Measurements from ENCODE around the gene USP8.
"Not testable (repeated sequence)": the region's sequence is repeated elsewhere in the genome, so short reads cannot be mapped to it uniquely, and the experiment has no call there.

Gene USP8

DNA sequence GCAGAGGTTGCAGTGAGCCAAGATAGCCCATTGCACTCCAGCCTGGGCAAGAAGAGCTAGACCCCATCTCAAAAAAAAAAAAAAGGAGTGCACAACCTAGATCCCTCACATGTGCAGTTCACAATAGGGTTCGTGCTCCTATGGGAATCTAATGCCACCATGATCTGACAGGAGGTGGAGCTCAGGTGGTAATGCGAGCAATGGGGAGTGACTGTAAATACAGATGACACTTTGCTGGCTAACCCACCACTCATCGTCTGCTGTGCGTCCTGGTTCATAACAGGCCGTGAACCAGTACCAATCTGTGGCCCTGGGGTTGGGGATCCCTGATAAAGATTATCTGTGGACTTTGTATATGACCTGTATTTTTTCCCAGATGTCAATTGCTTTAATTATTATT lies 16.7 kb downstream of the USP8 start:
- DNase-seq (ENCODE audit: low read depth) = no peak

DNA sequence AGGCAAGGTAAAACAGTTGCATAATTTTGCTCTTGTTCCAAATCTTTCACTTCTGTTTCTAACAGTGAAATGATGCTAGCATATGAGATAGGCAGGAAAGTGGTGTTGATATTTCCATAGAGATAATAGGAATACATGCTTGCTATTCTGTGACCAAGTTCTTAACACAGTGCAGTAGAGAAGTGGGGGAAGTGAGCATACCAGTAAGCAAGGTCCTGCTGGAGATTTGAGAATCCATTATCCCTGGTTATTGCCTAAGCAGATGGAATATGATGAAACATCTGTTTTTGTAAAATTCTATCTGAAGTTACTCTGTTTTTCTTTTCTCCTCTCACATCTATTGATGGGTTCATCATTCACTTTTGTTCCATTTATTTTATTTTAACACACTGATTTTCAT lies 28.7 kb downstream of the USP8 start:
- DNase-seq (ENCODE audit: low read depth) = peak; percentile 62

DNA sequence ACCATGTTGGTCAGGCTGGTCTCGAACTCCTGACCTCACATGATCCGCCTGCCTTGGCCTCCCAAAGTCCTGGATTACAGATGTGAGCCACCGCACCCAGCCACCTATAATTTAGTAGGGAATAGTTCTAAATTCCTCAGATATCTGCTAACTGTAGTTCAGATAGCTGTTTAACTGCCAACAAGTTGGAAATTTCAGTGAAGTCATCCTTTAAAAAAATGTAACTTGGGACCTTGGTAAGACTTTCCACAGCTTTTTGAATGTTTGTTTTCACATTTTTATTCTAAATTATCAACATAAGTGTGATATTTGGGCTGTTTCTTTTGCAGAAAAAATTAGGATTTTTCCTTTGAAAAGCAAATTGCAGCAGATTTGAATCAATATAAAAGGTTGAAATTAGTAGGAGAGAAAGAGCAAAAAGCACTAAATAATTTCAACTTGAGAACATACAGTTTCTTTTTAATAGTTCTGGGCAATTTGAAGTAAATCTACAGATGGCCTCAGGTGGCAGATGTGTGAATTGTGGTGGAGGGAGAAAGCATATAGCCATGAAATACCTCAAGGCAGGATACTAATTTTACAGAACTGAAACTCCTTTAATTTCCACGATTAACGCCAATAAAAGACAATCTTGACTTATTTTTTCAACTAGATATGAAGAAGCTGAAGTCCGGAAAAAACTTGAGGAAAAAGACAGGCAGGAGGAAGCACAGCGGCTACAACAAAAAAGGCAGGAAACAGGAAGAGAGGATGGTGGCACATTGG lies 34.3 kb downstream of the USP8 start:
- no peak for DNase-seq (ENCODE audit: low read depth)

GRCh38 chr15:50463423-50464358 lies 39.5 kb downstream of the USP8 start:
- DNase-seq (ENCODE audit: low read depth) = peak; percentile 78

DNA sequence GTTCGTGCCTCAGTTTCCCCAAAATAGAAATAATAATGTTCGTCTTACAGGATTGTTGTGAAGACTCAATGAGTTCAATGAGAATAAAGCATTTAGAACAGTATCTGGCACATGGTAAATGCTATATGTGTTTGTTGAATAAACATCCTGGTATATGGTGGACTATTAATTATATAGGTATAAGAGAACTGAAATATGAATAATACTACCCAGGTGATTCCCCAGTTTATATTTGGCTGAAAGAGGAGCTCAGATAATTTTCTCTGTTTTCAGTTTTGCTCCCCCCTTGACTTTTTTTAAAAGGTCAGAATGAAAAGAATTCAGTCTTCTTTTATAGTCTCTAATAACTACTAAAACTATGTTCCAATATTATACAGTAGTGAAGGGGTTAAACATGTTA lies 46.9 kb downstream of the USP8 start:
- no peak for DNase-seq (ENCODE audit: low read depth)

GRCh38 chr15:50476143-50476542 lies 51.9 kb downstream of the USP8 start:
- no peak for DNase-seq (ENCODE audit: low read depth)

DNA sequence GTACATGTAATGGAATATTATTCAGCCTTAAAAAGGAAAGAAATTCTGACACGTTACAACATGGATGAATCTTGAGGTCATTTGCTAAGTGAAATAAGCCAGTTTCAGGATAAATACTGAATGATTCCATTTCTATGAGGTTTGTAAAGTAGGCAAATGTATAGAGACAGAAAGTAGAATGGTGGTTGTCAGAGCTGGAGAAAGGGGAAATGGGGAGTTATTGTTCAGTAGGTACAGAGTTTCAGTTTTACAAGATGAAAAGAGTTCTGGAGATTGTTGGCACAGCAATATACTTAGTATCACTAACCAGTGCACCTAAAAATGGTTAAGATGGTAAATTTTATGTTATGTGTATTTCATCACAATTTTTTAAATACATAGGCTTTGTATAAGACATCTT lies 60.6 kb downstream of the USP8 start:
- DNase-seq (ENCODE audit: low read depth) = no peak

- no peak for DNase-seq (ENCODE audit: low read depth)
These were observed 61.2 kb downstream of the USP8 start for GRCh38 chr15:50485389-50485788.

- no peak for DNase-seq (ENCODE audit: low read depth)
These were observed 63.1 kb downstream of the USP8 start for GRCh38 chr15:50487287-50487686.

DNA sequence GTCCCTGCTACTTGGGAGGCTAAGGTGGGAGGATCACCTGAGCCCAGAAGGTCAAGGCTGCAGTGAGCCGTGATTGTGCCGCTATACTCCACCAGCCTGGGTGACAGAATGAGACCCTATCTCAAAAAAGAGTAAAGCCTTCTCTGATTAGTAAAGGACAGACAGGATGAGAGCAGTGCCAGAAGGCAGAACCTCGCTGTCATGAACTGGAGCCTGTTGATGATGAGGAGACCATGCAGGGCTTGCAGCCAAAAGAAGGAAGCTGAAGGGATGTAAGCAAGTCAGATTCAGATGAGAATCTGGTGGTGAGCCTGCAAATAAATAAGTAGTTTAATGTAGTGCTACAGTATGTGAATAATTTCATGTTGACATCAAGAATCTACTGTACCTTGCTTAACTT lies 69.4 kb downstream of the USP8 start:
- no peak for DNase-seq (ENCODE audit: low read depth)

GRCh38 chr15:50494547-50494946 lies 70.3 kb downstream of the USP8 start:
- not testable (repeated sequence) for DNase-seq (ENCODE audit: low read depth)

- no peak for DNase-seq (ENCODE audit: low read depth)
These were observed 72.5 kb downstream of the USP8 start for GRCh38 chr15:50496692-50497091.

DNA sequence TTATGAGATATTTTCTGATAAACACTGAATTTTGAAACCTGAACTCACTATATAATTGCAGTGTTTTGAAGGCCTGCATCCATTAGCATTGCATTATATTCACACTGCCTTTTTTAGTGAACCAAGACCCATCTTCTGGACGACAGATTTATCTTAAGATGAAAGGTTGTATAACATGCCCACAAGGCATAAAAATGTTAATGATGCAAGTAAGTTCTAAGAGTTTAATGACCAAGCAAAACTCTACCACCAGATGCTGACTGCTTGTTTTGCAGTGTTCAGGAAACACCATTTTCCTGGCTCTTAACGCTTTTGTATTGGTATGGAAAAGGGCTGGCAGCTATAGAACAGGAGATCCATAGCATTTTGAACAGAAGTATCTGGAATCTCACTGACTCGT lies 76.1 kb downstream of the USP8 start:
- DNase-seq (ENCODE audit: low read depth) = no peak

DNA sequence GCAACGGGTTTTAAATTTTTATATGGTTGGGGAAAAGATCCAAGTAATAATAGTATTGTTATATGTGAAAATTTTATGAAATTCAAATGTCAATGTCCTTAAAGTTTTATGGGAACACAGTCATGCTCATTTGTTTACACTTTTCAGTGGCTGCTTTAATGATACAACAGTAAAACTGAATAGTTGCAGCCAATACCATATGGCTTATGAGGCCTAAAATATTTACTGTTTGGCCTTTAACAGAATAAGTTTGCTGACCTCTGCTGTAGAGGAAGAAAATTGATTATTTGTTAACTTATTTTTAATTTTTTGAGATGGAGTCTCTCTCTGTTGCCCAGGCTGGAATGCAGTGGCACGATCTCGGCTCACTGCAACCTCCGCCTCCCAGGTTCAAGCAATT lies 77.6 kb downstream of the USP8 start:
- DNase-seq (ENCODE audit: low read depth) = no peak

DNA sequence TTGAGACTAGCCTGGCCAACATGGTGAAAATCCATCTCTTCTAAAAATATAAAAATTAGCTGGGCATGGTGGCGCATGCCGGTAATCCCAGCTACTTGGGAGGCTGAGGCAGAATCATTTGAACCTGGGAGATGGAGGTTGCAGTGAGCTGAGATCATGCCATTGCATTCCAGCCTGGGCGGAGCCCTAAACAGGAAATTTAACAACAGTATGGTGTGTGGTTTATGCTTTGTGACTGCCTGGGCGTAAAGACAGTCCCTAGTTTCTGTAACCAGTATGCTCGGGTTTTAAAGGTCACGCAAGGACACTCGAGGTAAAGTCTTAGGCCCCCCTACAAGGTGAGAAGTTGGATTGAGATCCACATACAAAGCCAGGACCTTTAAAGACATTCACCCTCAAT lies 78.9 kb downstream of the USP8 start:
- DNase-seq (ENCODE audit: low read depth) = no peak

DNA sequence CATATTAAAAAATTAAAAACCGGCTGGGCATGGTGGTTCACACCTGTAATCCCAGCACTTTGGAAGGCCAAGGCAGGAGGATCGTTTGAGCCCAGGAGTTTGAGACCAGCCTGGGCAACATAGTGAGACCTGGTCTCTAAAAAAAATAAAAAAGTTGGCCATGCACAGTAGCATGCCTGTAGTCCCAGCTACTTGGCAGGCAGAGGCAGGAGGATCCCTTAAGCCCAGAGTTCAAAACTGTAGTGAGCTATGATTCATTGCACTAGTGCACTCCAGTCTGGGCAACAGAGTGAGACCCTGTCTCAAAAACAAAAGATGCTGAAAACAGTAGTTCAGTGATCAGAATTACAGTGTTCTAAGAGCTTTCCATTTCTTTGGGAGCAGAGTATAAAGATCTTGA lies 81.5 kb downstream of the USP8 start:
- DNase-seq (ENCODE audit: low read depth) = peak; percentile 14

GRCh38 chr15:50506121-50506520 lies 81.9 kb downstream of the USP8 start:
- peak; percentile 31 for DNase-seq (ENCODE audit: low read depth)

DNA sequence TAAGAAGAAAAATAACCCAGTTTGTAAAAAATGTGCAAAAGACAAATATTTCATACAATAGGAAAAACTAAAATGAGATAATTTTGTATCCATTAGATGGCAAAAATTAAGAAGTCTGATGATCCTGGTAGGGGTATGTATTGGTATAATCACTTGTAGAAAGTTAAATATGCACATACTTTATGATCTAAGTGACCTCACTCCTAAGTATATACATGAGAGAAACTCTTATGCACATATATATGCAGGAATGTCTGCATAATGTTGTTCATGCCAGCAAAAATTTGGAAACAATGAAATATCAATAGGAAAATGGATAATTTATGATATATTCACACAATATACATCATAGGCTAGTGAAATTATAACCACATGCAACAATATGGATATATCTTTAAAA lies 88.8 kb downstream of the USP8 start:
- DNase-seq (ENCODE audit: low read depth) = no peak

DNA sequence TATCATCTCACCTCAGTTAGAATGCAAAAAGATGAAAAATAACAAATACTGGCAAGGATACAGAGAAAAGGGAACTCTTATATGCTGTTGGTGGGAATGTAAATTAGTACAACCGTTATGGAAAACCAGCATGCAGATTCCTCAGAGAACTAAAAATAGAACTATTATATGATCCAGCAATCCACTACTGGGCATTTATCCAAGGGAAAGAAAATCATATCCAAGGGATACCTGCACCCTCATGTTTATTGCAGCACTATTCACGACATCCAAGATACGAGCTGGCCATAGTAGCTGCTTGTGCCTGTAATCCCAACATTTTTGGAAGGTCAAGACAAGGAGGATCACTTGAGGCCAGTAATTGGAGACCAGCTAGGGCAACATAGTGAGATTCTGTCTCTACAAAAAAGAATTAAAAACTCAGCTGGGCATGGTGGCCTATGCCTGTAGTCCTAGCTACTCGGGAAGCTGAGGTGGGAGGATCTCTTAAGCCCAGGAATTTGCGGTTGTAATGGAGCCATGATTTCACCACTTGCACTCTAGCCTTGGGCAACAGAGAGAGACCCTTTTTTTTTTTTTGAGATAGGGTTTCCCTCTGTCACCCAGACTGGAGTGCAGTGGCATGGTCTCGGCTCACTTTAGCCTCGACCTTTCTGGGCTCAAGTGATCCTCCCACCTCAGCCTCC lies 95.7 kb downstream of the USP8 start:
- DNase-seq (ENCODE audit: low read depth) = no peak

GRCh38 chr15:50523851-50524251 lies 99.6 kb downstream of the USP8 start:
- DNase-seq (ENCODE audit: low read depth) = no peak

- no peak for DNase-seq (ENCODE audit: low read depth)
These were observed 107.0 kb downstream of the USP8 start for GRCh38 chr15:50531163-50531562.

GRCh38 chr15:50531766-50532165 lies 107.6 kb downstream of the USP8 start:
- peak; percentile 36 for DNase-seq (ENCODE audit: low read depth)

GRCh38 chr15:50542887-50543210 lies 118.6 kb downstream of the USP8 start:
- peak; percentile 86 for DNase-seq (ENCODE audit: low read depth)
